OCI-LY7 (cell line): Measurements from ENCODE around the gene CAMK1G. TPM values are rescaled to one million over a fixed set of nuclear protein-coding genes. Genes with fewer than 3 reads are reported as not detected.

Source experiments
- BruUV-seq: library from RNA; stranded (reverse); fragments of 400-500 nt; replicated peaks from 2 replicates; lab custom pipeline; 2021; lab: Mats Ljungman, UMichigan
- CTCF ChIA-PET: fragments of 300-600 bp; sonication (Branson Sonifier 250); formaldehyde crosslinking; loops from one replicate; lab custom pipeline; 2022; ENCODE audit warnings: antibody characterized with exemption; ENCODE audit not compliant: unreplicated experiment; lab: Charles Lee
- POLR2A ChIA-PET: fragments of 300-600 bp; sonication (Branson Sonifier 250); formaldehyde crosslinking; loops from one replicate; lab custom pipeline; 2022; ENCODE audit warnings: antibody characterized with exemption; lab: Charles Lee
- DNase-seq: peaks from one replicate; pipeline ENCODE4 v3.0.0-alpha.2; 2015; ENCODE audit warnings: low spot score
- H2AFZ ChIP-seq: fragments of 200-600 bp; sonication (generic), shearing (Covaris generic); 2 replicates; pipeline ENCODE4 v1.6.1; 2014; ENCODE audit warnings: mild to moderate bottlenecking, antibody characterized with exemption, low read length, moderate library complexity
- H3K27ac ChIP-seq: fragments of 200-600 bp; sonication (generic); 2 replicates; pipeline ENCODE4 v1.5.1; 2014; ENCODE audit warnings: mixed run types, low read depth, mild to moderate bottlenecking, moderate library complexity, low read length, inconsistent platforms; ENCODE audit not compliant: poor library complexity, severe bottlenecking
- H3K36me3 ChIP-seq: fragments of 200-600 bp; sonication (generic); 2 replicates; pipeline ENCODE4 v1.6.1; 2014; ENCODE audit warnings: mild to moderate bottlenecking, antibody characterized with exemption, low read length, moderate library complexity, mixed read lengths; ENCODE audit not compliant: insufficient read depth
- H3K4me1 ChIP-seq: fragments of 200-600 bp; sonication (generic); 2 replicates; pipeline ENCODE4 v1.5.1; 2014; ENCODE audit warnings: mild to moderate bottlenecking, low read length; ENCODE audit not compliant: insufficient read depth, poor library complexity, severe bottlenecking
- H3K4me2 ChIP-seq: fragments of 200-600 bp; sonication (generic); 2 replicates; pipeline ENCODE4 v1.6.1; 2014; ENCODE audit warnings: mild to moderate bottlenecking, low read length
- H3K4me3 ChIP-seq: fragments of 200-600 bp; sonication (generic); 2 replicates; pipeline ENCODE4 v1.5.1; 2014; ENCODE audit warnings: mild to moderate bottlenecking, low read depth, low read length; ENCODE audit not compliant: poor library complexity, severe bottlenecking
- H3K79me2 ChIP-seq: fragments of 200-600 bp; sonication (generic); 2 replicates; pipeline ENCODE4 v1.6.1; 2016; ENCODE audit warnings: low read depth, mild to moderate bottlenecking, low read length, moderate library complexity, mixed read lengths; ENCODE audit not compliant: insufficient read depth
- H3K9me2 ChIP-seq: fragments of 200-600 bp; sonication (generic); 2 replicates; pipeline ENCODE4 v1.6.1; 2016; ENCODE audit warnings: mild to moderate bottlenecking, low read length, mixed read lengths; ENCODE audit not compliant: insufficient read depth
- H3K9me3 ChIP-seq: fragments of 200-600 bp; sonication (generic); 2 replicates; pipeline ENCODE4 v1.6.1; 2014; ENCODE audit warnings: mild to moderate bottlenecking, mixed run types, low read length, mixed read lengths
- H4K20me1 ChIP-seq: fragments of 200-600 bp; sonication (generic); 2 replicates; pipeline ENCODE4 v1.6.1; 2014; ENCODE audit warnings: mild to moderate bottlenecking, antibody characterized with exemption, low read length, moderate library complexity, mixed read lengths; ENCODE audit not compliant: insufficient read depth
- EZH2phosphoT487 ChIP-seq: fragments of 200-600 bp; sonication (generic); IDR thresholded peaks from 2 replicates; pipeline ENCODE4 v1.6.1; 2018; ENCODE audit warnings: low read depth, borderline replicate concordance, mild to moderate bottlenecking, mixed run types, antibody characterized with exemption, low read length, moderate library complexity, mixed read lengths
- intact Hi-C: fragments of 100-400 bp; cut with micrococcal nuclease; formaldehyde crosslinking; loops from one replicate; pipeline ENCODE4 v1.10.0; 2022; ENCODE audit not compliant: unreplicated experiment
- total RNA-seq, 2 experiments: library from RNA; depleted of rRNA in 1 of 2; stranded (reverse); fragments of >200 nt in 1 of 2; shearing (Covaris generic) in 1 of 2; gene quantifications; 2 replicates each; pipeline ENCODE4 v1.2.3, GENCODE V29; 2014 to 2022
- TF ChIP-seq, protein P1 (sequence below): fragments of 200-600 bp; sonication (generic); conservative IDR thresholded peaks from 2 replicates; pipeline ENCODE4 v1.5.1; 2014; ENCODE audit warnings: mild to moderate bottlenecking, antibody characterized with exemption, low read length, moderate library complexity, mixed read lengths

Gene CAMK1G
- total RNA-seq, 2 experiments from 2014 or later: not detected

DNA sequence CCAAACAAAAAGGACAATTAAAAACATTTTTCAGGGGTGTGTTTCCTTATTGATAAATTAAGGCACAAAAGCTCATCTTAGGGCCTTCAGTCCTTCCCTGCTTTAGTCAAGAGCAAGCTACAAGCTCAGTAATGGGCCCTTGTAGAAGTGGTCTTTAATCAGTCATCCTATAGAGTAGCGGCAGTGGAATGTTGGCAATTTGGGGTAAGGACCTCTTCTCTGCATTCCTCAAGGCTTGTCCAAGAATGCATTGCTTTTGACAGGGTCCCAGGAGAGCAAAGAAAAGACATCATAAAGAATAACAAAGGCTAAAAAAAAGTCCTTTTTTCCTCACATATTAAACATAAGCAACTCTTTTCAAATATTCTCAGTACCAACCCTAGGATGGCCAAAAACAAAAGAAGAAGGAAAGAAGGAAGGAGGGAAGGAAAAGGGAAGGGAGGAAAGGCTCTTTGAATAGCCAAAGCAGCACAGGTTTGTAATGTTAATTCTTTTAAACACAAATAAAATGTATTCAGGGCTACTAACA is 27.3 kb upstream of the CAMK1G start:
- H3K9me2 ChIP-seq: no peaks in the 10 kb centered on the region
- no peaks in the 10 kb centered on the region for H3K36me3 ChIP-seq
- H3K4me3 ChIP-seq: no peak overlapping the region
- H3K79me2 ChIP-seq: no peaks in the 10 kb centered on the region
- H3K27ac ChIP-seq: no peak overlapping the region
- intact Hi-C loops: no loop called here
- H3K9me3 ChIP-seq: no peaks in the 10 kb centered on the region
- no TSS peak for BruUV-seq
- POLR2A ChIA-PET: no interaction called here
- H3K4me2 ChIP-seq: no peak overlapping the region
- H4K20me1 ChIP-seq: no peaks in the 10 kb centered on the region
- CTCF ChIA-PET: no interaction called here
- no peak for DNase-seq
- TF ChIP-seq EZH2phosphoT487: no peak
- TF ChIP-seq, protein P1, sequence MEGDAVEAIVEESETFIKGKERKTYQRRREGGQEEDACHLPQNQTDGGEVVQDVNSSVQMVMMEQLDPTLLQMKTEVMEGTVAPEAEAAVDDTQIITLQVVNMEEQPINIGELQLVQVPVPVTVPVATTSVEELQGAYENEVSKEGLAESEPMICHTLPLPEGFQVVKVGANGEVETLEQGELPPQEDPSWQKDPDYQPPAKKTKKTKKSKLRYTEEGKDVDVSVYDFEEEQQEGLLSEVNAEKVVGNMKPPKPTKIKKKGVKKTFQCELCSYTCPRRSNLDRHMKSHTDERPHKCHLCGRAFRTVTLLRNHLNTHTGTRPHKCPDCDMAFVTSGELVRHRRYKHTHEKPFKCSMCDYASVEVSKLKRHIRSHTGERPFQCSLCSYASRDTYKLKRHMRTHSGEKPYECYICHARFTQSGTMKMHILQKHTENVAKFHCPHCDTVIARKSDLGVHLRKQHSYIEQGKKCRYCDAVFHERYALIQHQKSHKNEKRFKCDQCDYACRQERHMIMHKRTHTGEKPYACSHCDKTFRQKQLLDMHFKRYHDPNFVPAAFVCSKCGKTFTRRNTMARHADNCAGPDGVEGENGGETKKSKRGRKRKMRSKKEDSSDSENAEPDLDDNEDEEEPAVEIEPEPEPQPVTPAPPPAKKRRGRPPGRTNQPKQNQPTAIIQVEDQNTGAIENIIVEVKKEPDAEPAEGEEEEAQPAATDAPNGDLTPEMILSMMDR: no peak
- H3K4me1 ChIP-seq: no peaks in the 10 kb centered on the region
- no peak overlapping the region for H2AFZ ChIP-seq

DNA sequence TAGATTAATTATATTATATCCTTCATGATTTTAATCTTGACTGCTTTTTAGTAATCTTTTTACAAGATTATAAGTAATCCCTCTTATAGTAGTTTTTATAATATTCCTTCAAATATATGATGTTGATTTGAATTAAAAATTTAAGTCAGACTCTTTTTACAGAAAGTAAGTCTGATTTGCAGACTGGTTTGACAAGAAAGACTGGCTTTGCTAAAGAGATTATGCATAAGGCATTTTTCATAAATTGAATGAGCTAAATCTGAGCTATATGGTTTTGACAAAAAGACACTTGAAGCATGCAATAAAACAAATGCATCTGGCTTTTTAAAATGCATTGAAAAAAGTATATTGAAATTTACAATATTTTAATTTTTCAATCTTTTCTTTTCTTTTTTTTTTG is 26.3 kb upstream of the CAMK1G start:
- BruUV-seq: no TSS peak
- Histone ChIP-seq H3K27ac (no peak overlapping the region), H3K79me2 (no peaks in the 10 kb centered on the region), H3K4me2 (no peak overlapping the region), H4K20me1 (no peaks in the 10 kb centered on the region), H3K36me3 (no peaks in the 10 kb centered on the region), H3K9me3 (no peaks in the 10 kb centered on the region), H3K9me2 (no peaks in the 10 kb centered on the region), H3K4me1 (no peaks in the 10 kb centered on the region), H2AFZ (no peak overlapping the region), H3K4me3 (no peak overlapping the region)
- no peak for TF ChIP-seq EZH2phosphoT487
- TF ChIP-seq, protein P1: no peak
- ChIA-PET POLR2A (interaction anchor here (0.7 kb wide), 1 partner anchor 242 kb away, joined by 3 read pairs; no protein-coding TSS in a partner anchor), CTCF (no interaction called here)
- intact Hi-C loops: no loop called here
- DNase-seq: no peak

DNA sequence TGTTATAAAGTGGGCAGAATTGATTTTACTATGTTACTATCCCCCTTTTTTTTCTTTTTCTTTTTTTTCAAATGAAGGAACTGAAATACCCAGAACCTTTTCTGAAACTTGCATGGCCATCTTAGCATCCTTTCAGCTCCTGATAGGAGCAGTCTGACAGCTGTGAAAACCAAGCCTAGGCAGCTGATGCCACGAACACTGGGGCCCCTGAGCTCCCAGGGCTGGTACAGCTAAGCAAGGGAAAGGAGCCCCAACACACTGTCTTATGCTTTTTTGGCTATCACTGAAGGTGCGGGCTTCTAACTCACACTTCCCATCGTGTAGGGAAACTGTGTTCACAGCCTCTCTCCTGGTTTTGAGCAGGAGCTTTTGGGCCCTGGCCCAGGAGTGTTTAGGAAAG is 23.0 kb upstream of the CAMK1G start:
- Histone ChIP-seq H4K20me1 (no peaks in the 10 kb centered on the region), H3K9me3 (no peaks in the 10 kb centered on the region), H3K79me2 (no peaks in the 10 kb centered on the region), H3K9me2 (no peaks in the 10 kb centered on the region), H3K4me1 (no peaks in the 10 kb centered on the region), H3K27ac (no peak overlapping the region), H2AFZ (no peak overlapping the region), H3K4me3 (no peak overlapping the region), H3K36me3 (no peaks in the 10 kb centered on the region), H3K4me2 (no peak overlapping the region)
- CTCF ChIA-PET: no interaction called here
- POLR2A ChIA-PET: interaction anchor here (0.6 to 1.1 kb wide), 2 partner anchors 77 to 168 kb away, joined by 3 read pairs; no protein-coding TSS in a partner anchor
- TF ChIP-seq EZH2phosphoT487: no peak
- TF ChIP-seq, protein P1: no peak
- intact Hi-C loops: no loop called here
- no TSS peak for BruUV-seq
- no peak for DNase-seq
